ENCODE measurements around the gene ECE2.
"Not testable (repeated sequence)": the region's sequence is repeated elsewhere in the genome, so short reads cannot be mapped to it uniquely, and the experiment has no call there.

The ECE2 gene

GRCh38 chr3:184241141-184241446 lies 34.7 kb upstream of the ECE2 start:
- no peak for DNase-seq

GRCh38 chr3:184241447-184242296 lies 34.1 kb upstream of the ECE2 start:
- no peak for DNase-seq

GRCh38 chr3:184242297-184242685 lies 33.5 kb upstream of the ECE2 start:
- no peak for DNase-seq

- DNase-seq: peak; percentile 90
Observed at GRCh38 chr3:184248454-184249411, 27.1 kb upstream of the ECE2 start, which contains the start of gene ALG3. ALG3 (minus strand) TSS chr3:184248962; CDS start chr3:184248940, 22 bp downstream.

GRCh38 chr3:184249412-184250166 lies 26.2 kb upstream of the ECE2 start, which contains the start of gene EEF1AKMT4:
EEF1AKMT4 (plus strand) TSS chr3:184249672; CDS start chr3:184249695, 23 bp downstream.
- DNase-seq: peak; percentile 98

GRCh38 chr3:184250167-184250828 lies 25.5 kb upstream of the ECE2 start:
- DNase-seq: peak; percentile 90

- DNase-seq: no peak
Observed at GRCh38 chr3:184255291-184256039, 20.4 kb upstream of the ECE2 start.

GRCh38 chr3:184257083-184257915 lies 18.5 kb upstream of the ECE2 start:
- DNase-seq: no peak

- DNase-seq: no peak
Observed at GRCh38 chr3:184258926-184259325, 16.9 kb upstream of the ECE2 start.

- DNase-seq: no peak
Observed at GRCh38 chr3:184259396-184259877, 16.4 kb upstream of the ECE2 start.

GRCh38 chr3:184259878-184260723 lies 15.7 kb upstream of the ECE2 start:
- peak; percentile 48 for DNase-seq

- no peak for DNase-seq
Observed at GRCh38 chr3:184260724-184261269, 15.0 kb upstream of the ECE2 start.

GRCh38 chr3:184261270-184261853 lies 14.5 kb upstream of the ECE2 start, which contains the start of gene CAMK2N2:
CAMK2N2 (minus strand) TSS chr3:184261553; CDS start chr3:184261285, 268 bp downstream.
- DNase-seq: peak; percentile 75

- DNase-seq: no peak
Observed at GRCh38 chr3:184261854-184262763, 13.7 kb upstream of the ECE2 start.

- DNase-seq: no peak
Observed at GRCh38 chr3:184262764-184263179, 13.1 kb upstream of the ECE2 start.

- not testable (repeated sequence) for DNase-seq
Observed at GRCh38 chr3:184267249-184267648, 8.6 kb upstream of the ECE2 start.

- DNase-seq: no peak
Observed at GRCh38 chr3:184272269-184272668, 3.6 kb upstream of the ECE2 start.

- no peak for DNase-seq
Observed at GRCh38 chr3:184275381-184275701, 481 bp upstream of the ECE2 start.

All from CD4-positive, alpha-beta T cell treated with Interleukin-12 subunit alpha and Interleukin-12 subunit beta, for 1 hour (primary cell).